ENCODE results near the gene APOBEC3B. TPM values are rescaled to one million over a fixed set of nuclear protein-coding genes. Genes with fewer than 3 reads are reported as not detected.
"Not testable (repeated sequence)": the region's sequence is repeated elsewhere in the genome, so short reads cannot be mapped to it uniquely, and the experiment has no call there.

The APOBEC3B gene
- 14.8 and 22.6 TPM in 2 replicates for total RNA-seq (2014; rRNA removed; shearing (Covaris generic))

DNA sequence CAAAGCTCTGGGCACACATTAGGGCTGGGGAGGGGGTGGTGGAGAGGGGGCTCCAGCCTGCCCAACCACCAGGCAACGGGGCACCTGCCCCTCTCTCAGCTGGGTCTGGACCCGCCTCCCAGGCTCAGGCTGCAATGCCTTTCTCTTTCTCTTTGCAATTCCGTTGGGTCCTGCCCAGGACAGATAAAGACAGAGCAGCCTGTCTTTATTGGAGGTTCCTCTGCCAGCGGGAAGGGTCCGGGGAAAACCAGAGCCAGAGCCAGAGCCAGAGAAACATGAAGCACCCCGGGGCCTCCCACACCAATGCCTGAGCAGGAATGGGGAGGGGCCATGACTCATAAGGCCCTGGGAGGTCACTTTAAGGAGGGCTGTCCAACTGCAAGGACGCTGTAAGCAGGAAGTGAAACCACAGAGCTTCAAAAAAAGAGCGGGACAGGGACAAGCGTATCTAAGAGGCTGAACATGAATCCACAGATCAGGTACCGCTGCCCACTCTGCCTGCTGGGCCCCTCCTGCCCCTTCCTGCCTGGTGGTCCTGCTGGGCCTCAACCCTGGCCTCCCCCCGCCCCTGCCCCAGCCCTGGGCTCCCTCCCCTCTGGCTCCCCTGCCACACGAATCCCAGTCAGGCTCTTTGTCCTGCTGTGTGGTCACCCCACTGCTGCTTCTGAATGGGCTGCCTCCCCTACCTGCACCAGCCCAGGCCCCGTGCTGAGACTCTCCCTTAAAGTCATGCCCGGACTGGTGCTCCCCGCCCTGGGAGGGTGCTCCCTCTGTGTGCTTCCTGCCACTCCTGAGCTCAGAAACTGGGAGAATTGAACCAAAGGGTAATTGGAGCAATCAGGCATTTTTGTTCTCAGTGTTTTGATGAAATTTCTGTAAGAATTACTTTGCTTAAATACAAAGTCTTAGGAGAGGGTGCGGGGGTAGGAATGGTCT lies at the start of gene APOBEC3B:
APOBEC3B (plus strand) TSS at position 356 of the 936 bp plus-strand sequence; CDS start at position 463, 107 bp downstream.
- DNase-seq (ENCODE audit: low read depth), result peak; percentile 95

DNA sequence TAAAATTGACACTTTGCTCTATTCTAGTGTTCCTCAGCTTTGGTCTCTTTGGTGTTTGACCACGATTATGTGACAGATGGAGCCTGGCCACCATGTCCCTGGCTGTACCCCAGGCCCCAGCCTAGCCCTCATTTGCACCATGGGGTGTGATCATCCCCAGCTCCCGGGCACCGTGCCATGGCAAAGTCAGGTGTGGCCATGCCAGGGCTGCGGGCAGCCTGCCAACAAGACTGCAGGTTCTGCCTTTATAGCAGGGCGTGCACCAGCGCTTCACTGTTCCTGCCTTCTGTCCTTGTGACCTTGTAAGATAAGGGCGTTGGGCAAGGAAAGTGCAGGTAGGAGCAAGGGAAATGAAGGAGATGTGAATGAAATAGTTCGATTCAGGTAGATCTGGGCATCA lies 47.1 kb upstream of the APOBEC3B start:
- no peak for DNase-seq (ENCODE audit: low read depth)

DNA sequence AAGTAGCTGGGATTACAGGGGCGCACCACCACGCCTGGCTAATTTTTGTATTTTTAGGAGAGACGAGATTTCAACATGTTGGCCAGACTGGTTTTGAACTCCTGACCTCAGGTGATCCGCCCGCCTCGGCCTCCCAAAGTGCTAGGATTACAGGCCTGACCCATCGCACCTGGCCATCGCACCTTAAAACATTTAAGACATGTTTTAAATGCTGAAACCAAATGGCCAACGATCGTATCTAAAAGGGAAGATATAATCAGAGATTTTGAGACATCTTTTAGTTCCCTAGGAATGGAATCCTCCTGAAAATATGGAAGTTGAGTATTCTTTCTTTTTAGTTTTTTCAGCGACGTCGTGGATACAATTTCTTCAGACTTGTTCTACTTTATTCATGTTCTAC lies 46.5 kb upstream of the APOBEC3B start:
- no peak for DNase-seq (ENCODE audit: low read depth)

DNA sequence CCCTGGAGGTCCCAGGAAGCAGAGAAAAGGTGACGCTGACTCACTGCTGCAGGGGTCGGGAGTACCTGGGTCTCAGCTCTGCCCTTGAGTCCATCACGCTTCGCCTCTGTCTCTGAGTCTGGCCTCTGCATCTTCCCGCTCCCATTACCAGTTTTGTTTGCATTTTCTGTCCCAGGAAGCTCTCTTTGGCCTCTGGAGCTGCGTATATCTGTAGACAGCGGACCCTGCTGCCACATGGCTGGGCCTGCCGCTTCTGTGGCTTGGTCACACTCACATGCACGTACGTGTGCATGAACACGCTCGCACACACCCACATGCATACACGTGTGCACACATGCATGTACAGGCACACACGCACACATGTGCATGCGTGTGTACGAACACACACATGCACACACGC lies 45.6 kb upstream of the APOBEC3B start:
- no peak for DNase-seq (ENCODE audit: low read depth)

DNA sequence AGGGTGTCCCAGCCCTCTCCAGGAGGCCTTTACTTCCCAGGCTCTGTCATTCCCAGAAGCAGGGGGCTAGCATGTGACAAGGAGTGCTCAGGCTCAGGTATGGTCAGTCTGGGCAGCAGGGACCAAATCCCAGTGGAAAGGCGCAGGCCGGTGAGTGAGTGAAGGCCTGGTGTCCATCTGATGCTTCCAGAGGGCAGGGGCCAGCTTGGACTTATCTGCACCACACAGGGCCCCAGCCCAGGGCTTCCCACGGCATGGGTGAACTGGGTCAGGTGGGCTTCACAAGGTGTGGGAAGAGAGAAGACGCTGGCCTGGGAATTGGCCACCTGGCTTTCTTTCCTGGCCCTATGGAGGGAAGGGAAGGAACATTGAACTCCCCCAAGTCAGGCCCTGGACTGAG lies 45.1 kb upstream of the APOBEC3B start:
- no peak for DNase-seq (ENCODE audit: low read depth)

DNA sequence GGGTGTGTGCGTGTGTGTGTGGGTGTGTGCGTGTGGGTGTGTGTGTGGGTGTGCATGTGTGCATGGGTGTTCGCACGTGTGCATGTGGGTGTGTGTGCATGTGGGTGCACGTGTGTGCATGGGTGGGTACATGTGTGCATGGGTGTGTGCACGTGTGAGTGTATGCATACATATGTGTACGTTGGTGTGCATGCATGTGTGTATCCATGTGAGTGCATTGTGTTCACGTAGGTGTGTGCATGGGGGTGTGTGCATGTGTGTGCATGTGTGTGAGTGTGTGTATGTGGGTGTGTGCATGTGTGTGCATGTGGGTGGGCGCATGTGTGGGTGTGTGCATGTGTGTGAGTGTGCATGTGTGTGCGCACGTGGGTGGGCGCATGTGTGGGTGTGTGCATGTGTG lies 44.6 kb upstream of the APOBEC3B start:
- DNase-seq (ENCODE audit: low read depth), result no peak

DNA sequence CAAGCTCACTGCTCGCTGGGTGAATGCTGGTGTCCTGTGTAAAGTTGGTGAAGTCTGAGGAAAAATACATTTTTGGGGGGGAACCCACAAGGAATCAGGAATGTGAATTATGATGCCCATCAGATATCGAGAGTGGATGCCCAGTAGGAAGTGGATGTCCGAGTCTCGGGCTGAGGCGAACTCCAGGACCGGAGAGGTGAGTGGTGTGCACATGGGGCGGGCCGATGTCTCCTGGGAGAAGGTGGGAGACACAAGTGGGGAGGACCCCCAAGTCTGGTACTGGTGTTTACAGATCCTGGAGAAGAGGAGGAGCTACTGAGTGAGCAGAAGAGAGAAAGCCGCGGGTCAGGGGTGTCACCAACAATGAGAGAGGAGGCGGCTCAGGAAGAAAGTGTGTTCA lies 43.9 kb upstream of the APOBEC3B start:
- no peak for DNase-seq (ENCODE audit: low read depth)

DNA sequence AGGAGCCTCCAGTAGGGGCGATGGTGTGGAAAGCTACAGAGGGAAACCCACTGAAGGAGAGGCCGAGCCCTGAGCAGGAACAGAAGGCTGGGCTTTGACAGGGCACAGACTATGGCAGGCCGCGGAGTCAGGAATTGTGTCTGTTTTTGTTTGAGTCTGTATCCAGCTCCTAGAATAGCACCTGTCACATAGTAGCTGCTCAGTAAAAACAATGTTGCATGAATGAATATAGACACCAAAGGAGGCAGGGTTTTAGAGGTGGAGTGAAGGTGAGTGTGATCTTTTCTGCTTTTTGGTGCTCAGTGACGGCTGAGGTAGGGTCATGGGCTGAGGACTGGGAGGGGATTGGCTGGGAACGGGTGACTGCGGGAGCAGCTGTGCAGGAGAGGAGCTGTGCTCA lies 43.2 kb upstream of the APOBEC3B start:
- no peak for DNase-seq (ENCODE audit: low read depth)

DNA sequence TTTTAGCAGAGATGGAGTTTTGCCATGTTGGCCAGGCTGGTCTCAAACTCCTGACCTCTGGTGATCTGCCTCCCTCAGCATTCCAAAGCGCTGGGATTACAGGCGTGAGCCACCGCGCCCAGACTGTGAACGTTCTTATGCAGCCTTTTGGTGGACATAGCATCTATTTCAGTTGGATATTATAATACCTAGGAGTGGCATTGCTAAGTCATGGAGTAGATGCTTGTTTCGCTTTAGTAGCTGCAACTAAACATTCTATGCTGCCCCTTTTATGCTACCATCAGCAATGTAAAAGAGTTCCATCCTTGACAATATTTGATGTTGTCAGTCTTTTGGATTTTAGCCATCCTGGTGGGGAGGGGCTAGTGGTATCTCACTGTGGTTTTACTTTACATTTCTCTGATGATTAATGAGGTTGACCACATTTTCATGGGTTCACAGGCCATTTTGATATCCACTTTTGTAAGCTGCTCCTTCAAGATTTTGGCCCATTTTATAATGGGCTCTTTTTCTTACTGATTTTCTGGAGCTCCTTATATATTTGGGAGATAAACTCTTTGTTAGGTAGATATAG lies 41.2 kb upstream of the APOBEC3B start:
- peak; percentile 20 for DNase-seq (ENCODE audit: low read depth)

DNA sequence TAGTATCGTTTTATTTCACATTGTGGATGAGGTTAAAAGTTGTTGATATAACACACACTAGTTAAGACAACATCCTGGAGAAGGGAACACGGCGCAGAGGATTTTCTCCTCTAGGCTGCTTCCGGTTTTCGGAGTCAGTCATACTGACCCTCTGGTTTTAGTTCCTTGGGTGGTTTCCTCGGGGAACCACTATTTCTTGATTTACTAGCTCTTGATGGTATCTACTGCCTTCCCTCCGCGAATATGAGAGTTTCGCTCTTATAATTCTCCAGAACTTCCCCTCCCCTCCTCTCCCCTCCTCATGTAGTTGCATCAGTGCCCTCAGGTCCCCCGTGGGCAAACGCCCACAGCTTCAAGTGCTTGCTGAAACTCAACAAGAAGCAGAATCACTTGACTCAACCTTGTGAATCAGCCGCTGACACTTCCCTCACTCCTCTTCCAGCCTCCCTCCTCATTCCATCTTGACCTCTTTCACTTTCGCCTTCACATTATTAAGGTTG lies 40.6 kb upstream of the APOBEC3B start:
- DNase-seq (ENCODE audit: low read depth), result no peak

DNA sequence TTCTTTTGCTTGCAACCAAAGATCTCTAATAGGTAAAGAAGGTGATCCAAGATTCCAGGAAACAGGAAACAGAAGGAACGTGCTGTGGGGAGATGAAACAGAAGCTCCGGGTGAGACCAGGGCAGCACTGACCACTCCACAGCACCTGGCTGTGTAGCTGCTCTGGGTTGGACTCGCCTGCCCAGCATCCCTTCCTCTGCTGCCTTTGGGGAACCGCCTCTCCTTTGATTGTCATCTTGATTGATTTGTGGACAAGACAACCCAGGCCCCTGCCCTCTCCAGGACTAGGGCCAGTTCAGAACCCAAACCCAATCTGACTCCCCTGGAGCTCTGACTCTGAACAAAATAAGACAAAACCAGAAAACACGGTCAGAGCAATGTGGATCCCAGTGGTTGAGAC lies 39.4 kb upstream of the APOBEC3B start:
- no peak for DNase-seq (ENCODE audit: low read depth)

DNA sequence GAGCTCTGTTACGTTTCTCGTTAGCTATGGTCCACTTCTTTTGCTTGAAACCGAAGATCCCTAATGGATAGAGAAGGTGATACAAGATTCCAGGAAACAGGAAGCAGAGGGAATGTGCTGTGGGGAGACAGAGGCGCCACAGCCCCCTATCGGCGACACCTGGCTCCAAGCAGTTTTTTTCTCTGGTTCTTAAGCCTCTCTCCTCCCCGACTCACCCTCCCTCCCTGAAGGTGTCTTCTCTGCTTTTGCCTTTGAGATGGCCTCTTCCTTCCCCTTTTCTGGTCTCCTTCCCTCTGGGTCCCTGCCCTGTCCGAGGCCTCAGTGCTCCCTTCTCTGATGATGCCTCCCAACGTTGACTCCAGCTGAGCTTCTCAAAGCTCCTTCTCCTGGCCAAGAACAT lies 38.9 kb upstream of the APOBEC3B start:
- DNase-seq (ENCODE audit: low read depth), result no peak

DNA sequence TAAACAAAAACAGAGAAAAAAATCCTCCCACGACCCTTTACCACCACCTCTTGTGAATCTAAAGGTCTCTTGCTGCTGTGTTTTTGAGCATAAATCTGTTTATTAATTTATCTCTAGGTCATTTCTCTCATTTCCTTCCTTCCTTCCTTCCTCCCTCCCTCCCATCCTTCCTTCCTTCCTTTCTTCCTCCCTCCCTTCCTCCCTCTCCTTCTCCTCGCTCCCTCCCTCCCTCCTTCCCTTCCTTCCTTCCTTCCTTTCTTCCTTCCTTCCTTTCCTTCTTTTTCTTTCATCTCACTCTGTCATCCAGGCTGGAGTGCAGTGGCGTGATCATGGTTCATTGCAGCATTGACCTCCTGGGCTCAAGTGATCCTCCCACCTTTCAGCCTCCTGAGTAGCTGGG lies 38.3 kb upstream of the APOBEC3B start:
- DNase-seq (ENCODE audit: low read depth), result no peak

DNA sequence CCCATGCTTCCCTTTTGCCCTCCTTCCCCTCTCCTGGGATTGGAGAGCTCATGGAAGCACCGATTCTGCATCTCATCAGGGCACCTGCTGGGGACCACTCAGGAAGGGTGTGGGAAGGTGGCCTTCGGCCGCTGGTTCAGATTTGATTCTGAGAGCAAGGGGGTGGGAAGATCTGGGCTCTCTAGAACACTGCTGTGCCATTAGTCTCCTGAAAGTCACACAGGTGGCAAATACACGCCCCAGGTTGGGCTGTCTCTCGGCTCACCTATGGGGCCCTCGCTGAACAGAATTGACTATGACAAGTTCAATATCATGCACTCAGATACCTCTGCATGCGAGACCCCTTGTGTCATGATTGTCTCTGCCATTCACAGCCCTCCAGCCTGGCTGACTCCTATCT lies 37.5 kb upstream of the APOBEC3B start:
- DNase-seq (ENCODE audit: low read depth), result no peak

DNA sequence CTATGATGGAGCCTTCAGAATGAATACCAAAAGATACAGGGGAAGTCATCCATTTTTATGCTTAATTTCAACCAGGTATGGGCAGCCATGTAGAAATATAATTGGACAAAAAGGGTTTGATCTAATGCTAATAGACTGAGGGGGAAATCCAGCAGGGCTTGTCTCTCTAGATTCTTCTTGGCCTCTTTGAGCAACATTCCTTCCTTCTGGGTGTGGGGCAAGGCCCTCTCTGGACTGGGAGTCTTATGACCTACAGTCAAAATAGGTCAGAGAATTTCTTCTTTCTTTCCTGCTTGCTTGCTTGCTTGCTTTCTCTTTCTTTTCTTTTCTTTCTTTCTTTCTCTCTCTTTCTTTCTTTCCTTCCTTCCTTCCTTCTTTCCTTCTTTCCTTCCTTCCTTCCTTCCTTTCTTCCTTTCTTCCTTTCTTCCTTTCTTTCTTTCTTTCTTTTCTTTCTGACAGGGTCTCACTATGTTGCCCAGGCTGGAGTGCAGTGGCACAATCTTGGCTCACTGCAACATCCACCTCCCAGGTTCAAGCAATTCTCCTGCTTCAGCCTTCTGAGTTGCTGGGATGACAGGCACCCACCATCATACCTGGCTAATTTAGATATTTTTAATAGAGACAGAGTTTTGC lies 36.3 kb upstream of the APOBEC3B start:
- DNase-seq (ENCODE audit: low read depth), result not testable (repeated sequence)

DNA sequence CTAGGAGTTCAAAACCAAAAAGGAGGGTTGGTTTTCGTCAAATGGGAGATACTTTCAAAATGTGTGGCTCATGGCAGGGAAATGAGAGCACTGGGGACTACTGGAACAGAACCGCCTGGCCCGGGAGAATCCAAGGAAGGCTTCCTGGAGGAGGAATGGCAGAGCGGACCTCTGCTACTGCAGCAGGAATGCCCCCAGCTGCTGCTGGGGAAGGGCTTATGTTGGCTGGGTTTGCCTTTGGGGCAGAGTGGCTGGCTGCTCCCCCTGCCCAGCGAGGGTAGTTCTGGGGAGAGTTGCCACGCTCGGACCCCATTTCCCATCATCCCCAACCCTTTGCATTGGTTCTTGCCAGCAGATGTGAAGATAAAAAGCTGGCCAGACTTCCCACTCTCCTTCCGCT lies 35.4 kb upstream of the APOBEC3B start:
- DNase-seq (ENCODE audit: low read depth), result no peak

DNA sequence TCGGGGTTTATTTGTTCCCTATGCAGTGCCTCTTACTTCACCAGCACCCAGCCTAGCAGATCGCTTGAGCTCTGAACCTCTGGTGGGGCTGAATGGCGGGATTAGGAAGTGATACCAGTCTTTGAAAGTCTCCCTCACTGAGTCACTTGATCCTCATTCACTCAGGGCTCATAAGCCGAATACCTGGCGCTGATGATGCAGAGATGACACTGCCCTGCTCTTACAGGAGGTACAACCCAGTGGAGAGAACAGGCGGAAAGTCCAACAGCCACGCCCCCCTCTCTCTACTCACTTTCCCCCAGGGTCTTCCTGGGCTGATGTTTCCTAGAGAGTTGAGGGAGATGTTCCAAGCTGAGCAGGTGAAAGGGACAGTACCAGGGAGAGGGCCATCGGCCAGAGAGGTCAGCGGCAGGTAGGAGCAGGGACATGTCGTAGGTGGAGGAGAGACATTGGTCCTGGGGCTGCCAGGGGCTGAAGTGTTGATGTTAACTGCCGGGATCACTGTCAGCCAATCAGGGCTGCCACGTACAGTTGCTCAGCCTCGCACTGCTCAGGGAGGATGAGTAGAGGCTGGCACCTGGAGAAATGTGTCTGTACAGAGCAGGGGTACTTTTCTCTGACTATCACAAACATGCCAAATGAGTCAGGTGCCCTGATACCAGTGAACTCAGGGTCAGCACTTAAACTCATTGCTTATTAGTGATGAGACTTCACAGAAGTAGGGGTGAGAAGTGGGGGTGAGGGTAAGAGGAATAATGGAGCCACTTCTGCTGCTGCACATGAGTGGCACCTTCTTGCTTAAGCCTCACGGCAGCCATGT lies 34.6 kb upstream of the APOBEC3B start:
- no peak for DNase-seq (ENCODE audit: low read depth)

DNA sequence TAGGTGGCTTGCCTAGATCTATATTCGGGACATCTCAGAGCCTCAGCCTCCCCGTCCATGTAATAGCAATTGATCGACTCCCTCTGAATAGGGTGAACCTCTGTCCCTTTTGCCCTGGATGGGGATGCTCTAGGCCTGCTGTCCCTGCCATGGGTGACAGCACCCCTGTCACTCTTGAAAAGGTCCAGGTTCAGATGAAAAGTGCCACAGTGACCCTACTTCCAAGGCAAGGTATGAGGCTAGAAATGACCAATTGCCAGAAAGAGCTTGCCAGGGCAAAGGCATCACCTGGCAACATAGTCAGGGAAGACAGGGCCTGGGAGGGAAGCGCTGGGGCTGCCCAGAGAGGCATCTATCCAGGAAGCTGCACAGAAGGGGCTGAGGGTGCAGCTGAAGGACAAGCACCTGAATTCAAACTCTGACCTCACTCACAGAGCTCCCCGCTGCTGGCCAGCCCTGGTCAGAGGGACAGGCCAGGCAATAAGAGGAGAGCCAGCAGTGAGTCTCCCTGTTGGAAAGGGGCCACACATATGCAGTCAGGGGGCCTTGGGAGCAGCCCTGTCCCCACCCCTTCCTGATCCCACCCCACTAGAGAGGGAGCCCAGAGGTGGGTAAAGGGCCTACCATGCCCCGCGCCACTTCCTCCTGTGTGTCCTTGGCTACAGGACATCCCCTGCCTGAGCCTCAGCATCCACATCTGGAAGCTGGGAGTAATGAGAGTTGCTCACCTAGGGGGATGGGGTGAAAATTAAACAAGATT lies 33.8 kb upstream of the APOBEC3B start:
- DNase-seq (ENCODE audit: low read depth), result no peak

DNA sequence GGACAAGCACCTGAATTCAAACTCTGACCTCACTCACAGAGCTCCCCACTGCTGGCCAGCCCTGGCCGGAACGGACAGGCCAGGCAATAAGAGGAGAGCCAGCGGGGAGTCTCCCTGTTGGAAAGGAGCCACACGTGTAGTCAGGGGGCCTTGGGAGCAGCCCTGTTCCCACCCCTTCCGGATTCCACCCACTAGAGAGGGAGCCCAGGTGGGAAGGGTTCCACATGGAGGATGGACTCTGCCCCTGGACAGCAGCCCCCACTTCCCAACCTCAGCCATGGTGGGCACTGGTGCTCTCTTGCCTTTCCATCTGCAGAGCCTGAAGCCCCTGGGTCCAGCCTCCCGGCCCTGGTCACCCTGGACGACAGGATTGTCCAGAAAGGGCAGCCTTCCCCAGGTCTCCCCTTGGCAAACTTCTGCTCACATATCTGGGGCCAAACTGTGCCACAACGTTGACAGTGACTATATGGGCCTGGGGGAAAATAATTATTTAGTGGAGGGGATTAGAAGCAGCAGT lies 32.2 kb upstream of the APOBEC3B start:
- DNase-seq (ENCODE audit: low read depth), result no peak

DNA sequence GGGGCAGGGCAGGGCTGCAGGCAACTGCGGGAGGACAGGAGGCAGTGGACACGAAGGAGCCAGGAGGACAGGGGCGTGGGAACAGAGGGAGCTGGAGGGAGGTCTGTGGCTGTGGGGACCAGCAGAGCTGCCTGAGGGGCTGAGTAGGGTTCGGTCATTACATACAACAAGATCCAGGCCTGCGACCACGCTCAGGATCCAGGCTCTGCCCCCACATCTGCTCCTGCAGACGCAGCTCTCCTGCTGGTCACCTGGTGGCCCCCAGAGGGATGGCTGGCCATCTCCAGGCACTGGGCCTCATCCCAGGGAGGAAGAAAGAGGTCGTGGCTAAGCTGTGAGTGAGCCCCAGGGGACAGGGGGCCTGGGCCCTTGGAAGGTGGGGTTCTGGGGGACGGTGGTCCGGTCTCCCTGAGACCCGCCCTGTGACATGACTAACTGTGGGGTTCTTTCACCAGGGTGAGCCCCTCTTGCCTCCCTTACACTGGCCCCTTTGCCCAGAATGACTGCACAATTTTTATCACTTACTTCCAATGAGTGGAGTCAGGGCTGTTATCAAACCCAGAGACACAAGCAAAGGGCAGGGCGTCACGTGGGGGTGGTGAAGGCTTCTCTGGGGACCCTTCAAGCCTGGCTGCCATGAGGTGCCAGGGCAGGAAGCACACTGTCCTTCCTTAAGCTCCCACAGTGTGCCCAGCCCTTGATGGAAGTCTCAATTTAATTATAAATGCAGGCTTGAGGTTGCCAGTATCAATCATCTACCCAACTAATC lies 31.4 kb upstream of the APOBEC3B start:
- no peak for DNase-seq (ENCODE audit: low read depth)

All from M059J (cell line).